ENCODE data around the gene UNKL. TPM values are rescaled to one million over a fixed set of nuclear protein-coding genes. Genes with fewer than 3 reads are reported as not detected.

Gene UNKL
- total RNA-seq, 1 experiment from 2014 or later: 32.0 TPM

- Histone ChIP-seq H3K9ac (ENCODE audit: extremely low read depth, insufficient read length, low read length) (no peak overlapping the region), H3K4me2 (ENCODE audit: insufficient read depth, insufficient read length, low read length) (no peak overlapping the region), H4K91ac (ENCODE audit: insufficient read length, low read depth, low read length) (peak overlapping the region; percentile 51), H2BK5ac (ENCODE audit: insufficient read length, low read length) (no peak overlapping the region), H2BK15ac (ENCODE audit: low read depth, low read length) (no peak overlapping the region), H3K23ac (ENCODE audit: insufficient read length, low read depth, low read length) (no peak overlapping the region), H2BK20ac (ENCODE audit: low read depth, low read length, poor library complexity, severe bottlenecking) (no peak overlapping the region), H3K56ac (ENCODE audit: insufficient read length, low read depth, low read length) (no peak overlapping the region), H4K5ac (ENCODE audit: insufficient read length, low read depth, low read length) (no peak overlapping the region), H3K18ac (ENCODE audit: insufficient read length, low read depth, low read length) (no peak overlapping the region), H3K79me2 (ENCODE audit: insufficient read depth, low read length) (no peaks in the 10 kb centered on the region), H3K23me2 (ENCODE audit: insufficient read length, low read depth, low read length, poor library complexity, severe bottlenecking) (no peaks in the 10 kb centered on the region), H3K79me1 (ENCODE audit: insufficient read depth, low read depth, low read length, poor library complexity, severe bottlenecking) (no peaks in the 10 kb centered on the region), H3K27me3 (ENCODE audit: insufficient read depth, low read length) (no peaks in the 10 kb centered on the region), H2AK5ac (ENCODE audit: insufficient read length, low read length) (no peak overlapping the region), H2AFZ (ENCODE audit: low read length) (no peak overlapping the region), H3K27ac (ENCODE audit: insufficient read length, low read depth, low read length) (no peak overlapping the region), H2BK12ac (ENCODE audit: insufficient read length, low read depth, low read length) (no peak overlapping the region), H3T11ph (ENCODE audit: low read length) (no peak overlapping the region), H3K4me1 (ENCODE audit: insufficient read depth, low read length) (no peaks in the 10 kb centered on the region), H4K20me1 (ENCODE audit: control insufficient read depth, insufficient read depth, insufficient read length) (peaks cover 2% of the 10 kb centered on the region), H3K9me3 (ENCODE audit: control insufficient read depth, low read depth, low read length) (no peaks in the 10 kb centered on the region), H3K4ac (ENCODE audit: low read depth, low read length) (no peak overlapping the region), H2BK120ac (ENCODE audit: low read depth, low read length, poor library complexity, severe bottlenecking) (no peak overlapping the region), H3K14ac (ENCODE audit: insufficient read depth, low read length) (no peak overlapping the region), H4K8ac (replicated peaks; ENCODE audit: insufficient read length, low read depth, low read length) (no peak overlapping the region)
- TF ChIP-seq CTCF (conservative IDR thresholded peaks at IDR 0.05): no peak
- H3K27ac Mint-ChIP-seq: no peak overlapping the region
- DNase-seq: peak; percentile 46
- no CpG with 5 or more reads among the region's 38 CpGs for WGBS (ENCODE audit: extremely low coverage, insufficient read length, low lambda C conversion rate)
- H3K4me1 Mint-ChIP-seq: no peaks in the 10 kb centered on the region
- H3K9me3 Mint-ChIP-seq: no peaks in the 10 kb centered on the region
- H3K4me3 Mint-ChIP-seq: no peak overlapping the region
- peaks cover 0 to 5% (median 4%) of the 10 kb centered on the region in 3 experiments; a peak in 2 of 7 replicates for H3K36me3 Mint-ChIP-seq (ENCODE audit: insufficient read depth in 1 of 3, low read depth in 3 of 3)
- peaks cover 1% of the 10 kb centered on the region; the same call in 1 of the 2 replicates for H3K27me3 Mint-ChIP-seq (ENCODE audit: low read depth)
These were observed 29.0 kb upstream of the UNKL start for GRCh38 chr16:1443403-1443973.
